Epithelial cell of esophagus (primary cell): ENCODE measurements around the gene PUS1.

Experiments
- DNase-seq: peaks from one replicate; pipeline ENCODE4 v3.0.0; 2010; ENCODE audit warnings: low read depth
- H3K4me3 ChIP-seq: 2 replicates; pipeline ENCODE4 v1.5.1; 2011; ENCODE audit warnings: mild to moderate bottlenecking, low read length, control low read depth
- TF ChIP-seq, protein P1 (sequence below): IDR thresholded peaks from 2 replicates; pipeline ENCODE4 v1.5.1; 2011; ENCODE audit warnings: low read depth, mild to moderate bottlenecking, low read length, control low read depth, inconsistent platforms; ENCODE audit not compliant: insufficient read depth; ENCODE audit errors: missing control alignments

Gene PUS1

GRCh38 chr12:131933387-131933786 is 4.3 kb downstream of the PUS1 start:
- no peak overlapping the region for H3K4me3 ChIP-seq
- no peak for DNase-seq
- TF ChIP-seq, protein P1, sequence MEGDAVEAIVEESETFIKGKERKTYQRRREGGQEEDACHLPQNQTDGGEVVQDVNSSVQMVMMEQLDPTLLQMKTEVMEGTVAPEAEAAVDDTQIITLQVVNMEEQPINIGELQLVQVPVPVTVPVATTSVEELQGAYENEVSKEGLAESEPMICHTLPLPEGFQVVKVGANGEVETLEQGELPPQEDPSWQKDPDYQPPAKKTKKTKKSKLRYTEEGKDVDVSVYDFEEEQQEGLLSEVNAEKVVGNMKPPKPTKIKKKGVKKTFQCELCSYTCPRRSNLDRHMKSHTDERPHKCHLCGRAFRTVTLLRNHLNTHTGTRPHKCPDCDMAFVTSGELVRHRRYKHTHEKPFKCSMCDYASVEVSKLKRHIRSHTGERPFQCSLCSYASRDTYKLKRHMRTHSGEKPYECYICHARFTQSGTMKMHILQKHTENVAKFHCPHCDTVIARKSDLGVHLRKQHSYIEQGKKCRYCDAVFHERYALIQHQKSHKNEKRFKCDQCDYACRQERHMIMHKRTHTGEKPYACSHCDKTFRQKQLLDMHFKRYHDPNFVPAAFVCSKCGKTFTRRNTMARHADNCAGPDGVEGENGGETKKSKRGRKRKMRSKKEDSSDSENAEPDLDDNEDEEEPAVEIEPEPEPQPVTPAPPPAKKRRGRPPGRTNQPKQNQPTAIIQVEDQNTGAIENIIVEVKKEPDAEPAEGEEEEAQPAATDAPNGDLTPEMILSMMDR: no peak

DNA sequence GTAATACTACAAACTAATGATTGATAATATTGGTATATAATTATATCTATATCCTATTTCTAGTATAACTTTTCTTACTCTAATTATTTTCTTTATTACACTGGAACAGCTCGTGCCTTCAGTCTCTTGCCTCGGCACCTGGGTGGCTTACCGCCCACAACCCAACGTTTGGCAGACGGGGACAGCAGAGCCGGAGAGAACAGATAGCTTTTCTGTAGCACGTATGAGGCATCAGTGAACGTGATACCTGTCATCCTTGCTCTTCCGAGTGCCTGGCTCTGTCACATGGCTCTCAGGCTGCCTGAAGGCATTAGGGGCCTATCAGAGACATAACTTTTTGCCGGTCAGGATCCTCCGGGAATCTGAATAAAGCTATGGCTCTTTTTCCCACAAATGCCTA is 5.5 kb downstream of the PUS1 start:
- TF ChIP-seq, protein P1: no peak
- no peak overlapping the region for H3K4me3 ChIP-seq
- DNase-seq: no peak

DNA sequence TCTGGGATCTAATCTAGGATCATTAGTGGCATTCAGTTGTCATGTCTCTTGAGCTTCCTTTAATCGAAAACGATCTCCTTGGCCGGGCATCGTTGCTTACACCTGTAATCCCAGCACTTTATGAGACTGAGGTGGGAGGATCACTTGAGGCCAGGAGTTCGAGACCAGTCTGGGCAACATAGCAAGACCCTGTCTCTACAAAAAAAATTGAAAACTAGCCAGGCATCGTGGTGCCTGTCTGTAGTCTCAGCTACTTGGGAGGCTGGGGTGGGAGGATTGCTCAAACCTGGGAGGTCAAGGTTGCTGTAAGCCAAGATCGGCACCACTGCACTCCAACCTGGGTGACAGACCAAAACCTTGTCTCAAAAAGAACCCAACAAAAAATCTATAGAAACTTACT is 9.0 kb downstream of the PUS1 start:
- no peak for DNase-seq
- TF ChIP-seq, protein P1: no peak
- H3K4me3 ChIP-seq: no peak overlapping the region

DNA sequence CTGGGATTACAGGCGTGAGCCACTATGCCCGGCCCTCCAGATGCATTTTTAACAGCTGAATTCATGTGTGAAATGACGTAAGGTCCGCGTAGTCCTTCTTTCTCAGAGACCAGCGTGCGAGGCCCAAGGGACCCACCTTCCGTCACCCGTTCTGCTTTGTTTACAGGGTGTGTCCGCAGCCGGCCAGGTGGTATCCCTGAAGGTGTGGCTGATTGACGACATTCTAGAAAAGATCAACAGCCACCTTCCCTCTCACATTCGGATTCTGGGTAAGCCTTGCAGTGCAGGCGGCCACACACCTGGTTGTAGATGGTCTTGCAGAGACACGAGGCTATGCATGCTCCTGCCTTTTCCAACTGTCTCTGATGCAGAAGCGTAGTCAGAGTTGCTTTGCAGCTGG is 9.9 kb downstream of the PUS1 start:
- DNase-seq: no peak
- TF ChIP-seq, protein P1: no peak
- no peak overlapping the region for H3K4me3 ChIP-seq

GRCh38 chr12:131940141-131940547 is 11.1 kb downstream of the PUS1 start:
- H3K4me3 ChIP-seq: no peak overlapping the region
- peak; percentile 71 for DNase-seq
- TF ChIP-seq, protein P1: no peak

GRCh38 chr12:131941116-131941986 is 12.3 kb downstream of the PUS1 start:
- TF ChIP-seq, protein P1: no peak
- H3K4me3 ChIP-seq: no peak overlapping the region
- no peak for DNase-seq

GRCh38 chr12:131941987-131942341 is 12.9 kb downstream of the PUS1 start:
- TF ChIP-seq, protein P1: no peak
- H3K4me3 ChIP-seq: no peak overlapping the region
- no peak for DNase-seq
